K562 (cell line): Measurements from ENCODE around the gene HSPA6. TPM values are rescaled to one million over a fixed set of nuclear protein-coding genes. Genes with fewer than 3 reads are reported as not detected.
A peak's percentile ranks its signal among the peaks of the same experiment; 100 is the strongest.

Experiments
- BDP1 ChIP-seq: IDR thresholded peaks from 3 replicates; pipeline ENCODE4 v1.6.1; 2011; ENCODE audit not compliant: insufficient read length, insufficient read depth
- HDAC1 ChIP-seq, 2 experiments: fragments of 450-650 bp; IDR thresholded peaks; 2 replicates each; pipeline ENCODE4 v1.6.1; 2016 to 2017; ENCODE audit warnings: inconsistent platforms in 1 of 2, mild to moderate bottlenecking in 1 of 2, moderate library complexity in 1 of 2
- HLTF ChIP-seq: fragments of 450-650 bp; IDR thresholded peaks from 2 replicates; pipeline ENCODE4 v1.6.1; 2016
- MTA1 ChIP-seq: fragments of 450-650 bp; IDR thresholded peaks from 2 replicates; pipeline ENCODE4 v1.6.1; 2017; ENCODE audit warnings: borderline replicate concordance
- ZNF592 ChIP-seq: fragments of 450-650 bp; IDR thresholded peaks from 2 replicates; pipeline ENCODE4 v1.6.1; 2017; ENCODE audit warnings: antibody characterized with exemption, mild to moderate bottlenecking
- polyA plus RNA-seq, 8 experiments: library from polyadenylated mRNA; depleted of rRNA in 4 of 8; stranded (reverse) in 5 of 8; unstranded in 3 of 8; fragments of >200 nt; fragmentation: Nextera tagmentation in 2 of 8; fragmentation: Illumina TruSeq in 1 of 8; extraction: Ambion mirVana in 2 of 8; extraction: Trizol in 1 of 8; gene quantifications; 2 replicates each; pipeline versions ENCODE4 v1.2.1 to v1.2.3, GENCODE V29; 2011 to 2014; ENCODE audit warnings: inconsistent platforms in 1 of 8, missing spikeins in 1 of 8
- total RNA-seq, 7 experiments: library from RNA; depleted of rRNA in 6 of 7; stranded (reverse); fragments of >200 nt in 6 of 7; fragmentation: Illumina TruSeq in 2 of 7; extraction: Trizol in 2 of 7; gene quantifications; 2 replicates each; pipeline versions ENCODE4 v1.2.1 to v1.2.3, GENCODE V29; 2011 to 2021; ENCODE audit warnings: low replicate concordance in 1 of 7

The HSPA6 gene
- total and polyA plus RNA-seq, 9 of the 15 experiments (the other 6 are each of a cell fraction or from before 2014, with no cell fraction given), result 0.15 to 10.0 (median 2.4) TPM

GRCh38 chr1:161530158-161530557, 5.8 kb downstream of the HSPA6 start (continued):
- TF ChIP-seq ZNF592 (peak; percentile 87), BDP1 (peak; percentile 31), MTA1 (0 out of 2 replicates have a peak, but pooled peaks have one; percentile 30), HLTF (0 out of 2 replicates have a peak, but pooled peaks have one; percentile 34), HDAC1 (IDR thresholded peaks at IDR 0.05) (peak in 1 of 2 experiments; percentile 51; a peak in 1 of 4 replicates)
